ENCODE data around the gene HNRNPUL1. TPM values are rescaled to one million over a fixed set of nuclear protein-coding genes. Genes with fewer than 3 reads are reported as not detected.
"Not testable (repeated sequence)": the region's sequence is repeated elsewhere in the genome, so short reads cannot be mapped to it uniquely, and the experiment has no call there.

The HNRNPUL1 gene
- total RNA-seq, 2 experiments from 2014 or later, result 367 to 388 TPM

GRCh38 chr19:41226874-41227390 is 37.2 kb upstream of the HNRNPUL1 start:
- peak overlapping the region; percentile 76 for H3K27ac Mint-ChIP-seq
- no peaks in the 10 kb centered on the region for H3K36me3 ChIP-seq (ENCODE audit: insufficient read depth, low read length)
- peak overlapping the region; percentile 86 for H3K4me3 Mint-ChIP-seq
- no peaks in the 10 kb centered on the region for H3K36me3 Mint-ChIP-seq (ENCODE audit: low read depth)
- no peak for ATAC-seq (ENCODE audit: poor library complexity)
- H3K9me3 Mint-ChIP-seq, result no peaks in the 10 kb centered on the region
- no peaks in the 10 kb centered on the region for H3K9me3 ChIP-seq (ENCODE audit: control insufficient read depth in 1 of 2, insufficient read depth in 1 of 2, low read length in 2 of 2)
- intact Hi-C loops (cut with DNase I, micrococcal nuclease), result loop anchor here in 1 of 2 experiments (5.0 kb wide), 1 partner anchor 35 kb away; the partner anchor contains the start of gene HNRNPUL1
- H3K27me3 ChIP-seq (ENCODE audit: control insufficient read depth in 1 of 2, insufficient read depth in 2 of 2, low read length in 2 of 2), result no peaks in the 10 kb centered on the region
- H3K27ac ChIP-seq (ENCODE audit: low read depth in 1 of 2, low read length in 2 of 2), result no peak overlapping the region
- peaks cover 18% of the 10 kb centered on the region for H3K4me1 Mint-ChIP-seq (ENCODE audit: low read depth)
- peaks cover 4% of the 10 kb centered on the region for H3K27me3 Mint-ChIP-seq
- TF ChIP-seq, protein P1, sequence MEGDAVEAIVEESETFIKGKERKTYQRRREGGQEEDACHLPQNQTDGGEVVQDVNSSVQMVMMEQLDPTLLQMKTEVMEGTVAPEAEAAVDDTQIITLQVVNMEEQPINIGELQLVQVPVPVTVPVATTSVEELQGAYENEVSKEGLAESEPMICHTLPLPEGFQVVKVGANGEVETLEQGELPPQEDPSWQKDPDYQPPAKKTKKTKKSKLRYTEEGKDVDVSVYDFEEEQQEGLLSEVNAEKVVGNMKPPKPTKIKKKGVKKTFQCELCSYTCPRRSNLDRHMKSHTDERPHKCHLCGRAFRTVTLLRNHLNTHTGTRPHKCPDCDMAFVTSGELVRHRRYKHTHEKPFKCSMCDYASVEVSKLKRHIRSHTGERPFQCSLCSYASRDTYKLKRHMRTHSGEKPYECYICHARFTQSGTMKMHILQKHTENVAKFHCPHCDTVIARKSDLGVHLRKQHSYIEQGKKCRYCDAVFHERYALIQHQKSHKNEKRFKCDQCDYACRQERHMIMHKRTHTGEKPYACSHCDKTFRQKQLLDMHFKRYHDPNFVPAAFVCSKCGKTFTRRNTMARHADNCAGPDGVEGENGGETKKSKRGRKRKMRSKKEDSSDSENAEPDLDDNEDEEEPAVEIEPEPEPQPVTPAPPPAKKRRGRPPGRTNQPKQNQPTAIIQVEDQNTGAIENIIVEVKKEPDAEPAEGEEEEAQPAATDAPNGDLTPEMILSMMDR (IDR thresholded peaks at IDR 0.05), result no peak
- ChIA-PET CTCF (interaction anchor here (1.2 kb wide), 1 partner anchor 36 kb away, joined by 4 read pairs; no protein-coding TSS in a partner anchor), POLR2A (interaction anchor here (1.0 to 2.6 kb wide), 3 partner anchors 22 to 36 kb away, joined by 3 to 28 read pairs (median 8); partner anchors contain the start of gene HNRNPUL1)
- H3K4me1 ChIP-seq (ENCODE audit: insufficient read depth, low read length), result peaks cover 16% of the 10 kb centered on the region
- H3K4me3 ChIP-seq (ENCODE audit: low read length), result peak overlapping the region; percentile 60
- DNase-seq, result peak in 1 of 14 experiments; percentile 37

DNA sequence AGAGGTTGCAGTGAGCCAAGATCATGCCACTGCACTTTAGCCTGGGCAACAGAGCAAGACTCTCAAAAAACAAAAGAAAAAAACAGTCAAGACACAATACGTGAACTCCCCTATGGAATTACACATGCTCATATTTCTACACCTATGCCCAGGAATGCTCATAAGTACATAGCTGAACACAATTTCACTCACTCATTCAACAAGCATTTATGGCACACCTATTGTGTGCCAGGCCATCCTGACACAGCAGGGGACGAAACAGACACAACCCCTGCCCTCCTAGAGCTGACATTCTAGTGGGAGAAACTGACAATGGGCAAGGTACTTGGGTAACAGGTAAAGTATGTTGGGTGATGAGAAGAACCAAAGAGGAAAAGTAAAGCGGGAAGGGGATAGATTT is 35.7 kb upstream of the HNRNPUL1 start:
- ATAC-seq (ENCODE audit: poor library complexity), result no peak
- H3K27me3 ChIP-seq (ENCODE audit: control insufficient read depth in 1 of 2, insufficient read depth in 2 of 2, low read length in 2 of 2), result no peaks in the 10 kb centered on the region
- no peak for DNase-seq
- no peaks in the 10 kb centered on the region for H3K9me3 ChIP-seq (ENCODE audit: control insufficient read depth in 1 of 2, insufficient read depth in 1 of 2, low read length in 2 of 2)
- ChIA-PET CTCF (interaction anchor here (1.0 kb wide), 1 partner anchor 604 kb away, joined by 3 read pairs; no protein-coding TSS in a partner anchor), POLR2A (no interaction called here)
- no peak overlapping the region for H3K27ac ChIP-seq (ENCODE audit: low read depth in 1 of 2, low read length in 2 of 2)
- H3K4me3 Mint-ChIP-seq, result peak overlapping the region; percentile 44
- H3K4me1 ChIP-seq (ENCODE audit: insufficient read depth, low read length), result peaks cover 16% of the 10 kb centered on the region
- H3K9me3 Mint-ChIP-seq, result no peaks in the 10 kb centered on the region
- H3K36me3 Mint-ChIP-seq (ENCODE audit: low read depth), result no peaks in the 10 kb centered on the region
- H3K27me3 Mint-ChIP-seq, result no peaks in the 10 kb centered on the region
- H3K36me3 ChIP-seq (ENCODE audit: insufficient read depth, low read length), result no peaks in the 10 kb centered on the region
- H3K27ac Mint-ChIP-seq, result no peak overlapping the region
- TF ChIP-seq, protein P1 (IDR thresholded peaks at IDR 0.05), result no peak
- intact Hi-C loops (cut with DNase I, micrococcal nuclease), result loop anchor here in 1 of 2 experiments (5.0 kb wide), 1 partner anchor 34 kb away; the partner anchor contains the start of gene HNRNPUL1
- no peak overlapping the region for H3K4me3 ChIP-seq (ENCODE audit: low read length)
- H3K4me1 Mint-ChIP-seq (ENCODE audit: low read depth), result peaks cover 18% of the 10 kb centered on the region

DNA sequence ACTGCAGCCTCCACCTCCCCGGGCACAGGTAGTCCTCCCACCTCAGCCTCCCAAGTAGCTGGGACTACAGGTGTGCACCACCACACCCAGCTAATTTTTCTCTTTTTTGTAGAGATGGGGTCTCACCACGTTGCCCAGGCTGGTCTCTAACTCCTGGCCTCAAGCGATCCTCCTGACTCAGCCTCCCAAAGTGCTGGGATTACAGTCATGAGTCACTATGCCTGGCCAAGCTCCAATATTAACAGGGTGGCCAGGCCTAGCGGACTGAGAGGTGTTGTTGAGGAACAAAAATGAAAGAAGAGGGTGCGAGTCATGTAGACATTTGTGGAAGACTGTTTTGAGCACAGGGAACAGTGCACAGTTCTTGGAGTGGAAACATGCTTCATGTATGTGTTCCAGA is 34.8 kb upstream of the HNRNPUL1 start:
- POLR2A ChIA-PET, H3K4me3 Mint-ChIP-seq: not testable (repeated sequence)
- CTCF ChIA-PET, result interaction anchor here (1.0 kb wide), 1 partner anchor 605 kb away, joined by 3 read pairs; no protein-coding TSS in a partner anchor

More for the DNA sequence above, 34.8 kb upstream of the HNRNPUL1 start:
- intact Hi-C loops (cut with DNase I, micrococcal nuclease), result loop anchor here in 1 of 2 experiments (5.0 kb wide), 1 partner anchor 33 kb away; the partner anchor contains the start of gene HNRNPUL1
- peaks cover 18% of the 10 kb centered on the region for H3K4me1 Mint-ChIP-seq (ENCODE audit: low read depth)
- H3K36me3 ChIP-seq (ENCODE audit: insufficient read depth, low read length); H3K27ac ChIP-seq (ENCODE audit: low read depth in 1 of 2, low read length in 2 of 2); H3K27ac Mint-ChIP-seq; ATAC-seq (ENCODE audit: poor library complexity); H3K27me3 ChIP-seq (ENCODE audit: control insufficient read depth in 1 of 2, insufficient read depth in 2 of 2, low read length in 2 of 2); H3K4me3 ChIP-seq (ENCODE audit: low read length); DNase-seq; H3K36me3 Mint-ChIP-seq (ENCODE audit: low read depth); H3K27me3 Mint-ChIP-seq; H3K9me3 ChIP-seq (ENCODE audit: control insufficient read depth in 1 of 2, insufficient read depth in 1 of 2, low read length in 2 of 2); H3K9me3 Mint-ChIP-seq: not testable (repeated sequence)
- H3K4me1 ChIP-seq (ENCODE audit: insufficient read depth, low read length), result peaks cover 16% of the 10 kb centered on the region

All from CD4-positive, alpha-beta T cell (primary cell).